A549 (cell line): ENCODE data around the gene UTP14C. TPM values are rescaled to one million over a fixed set of nuclear protein-coding genes. Genes with fewer than 3 reads are reported as not detected.

Source experiments
- ATAC-seq, 2 experiments: fragments of 200-7000 bp in 1 of 2; fragments of >200 bp in 1 of 2; cut with Nextera tagmentation in 1 of 2; cut with Tn5 transposase in 1 of 2; 3 replicates each; pipeline versions ENCODE4 v1.8.0 to v1.9.1; 2018 to 2020; ENCODE audit warnings: mild to moderate bottlenecking in 1 of 2, moderate library complexity in 1 of 2
- CTCF ChIA-PET: fragments of 300-600 bp; sonication (Branson Sonifier 250); formaldehyde crosslinking; extraction: SDS; loops from one replicate; lab custom pipeline; 2021; ENCODE audit warnings: antibody characterized with exemption, inconsistent platforms; lab: Yijun Ruan, JAX
- POLR2A ChIA-PET: fragments of 350-600 bp; formaldehyde crosslinking; extraction: SDS; loops from one replicate; lab custom pipeline; 2021; ENCODE audit warnings: antibody characterized with exemption, inconsistent platforms; lab: Yijun Ruan, JAX
- DNase-seq, 2 experiments: peaks; one replicate each; pipeline versions ENCODE4 v3.0.0 to v3.0.0-alpha.2; 2011 to 2016; ENCODE audit warnings: low read depth in 1 of 2, low spot score in 1 of 2
- FAIRE-seq: peaks from 2 replicates; lab custom pipeline; 2011; peaks lifted over from hg19 to GRCh38; lab: Jason Lieb, UNC
- H3K27ac ChIP-seq, 2 experiments: fragments of >200 bp; sonication (Bioruptor Twin); formaldehyde crosslinking; 3 replicates each; pipeline ENCODE4 v1.5.1; 2016 to 2017
- H3K4me1 ChIP-seq: fragments of >200 bp; sonication (Bioruptor Twin); formaldehyde crosslinking; 3 replicates; pipeline ENCODE4 v1.6.1; 2016
- H3K4me2 ChIP-seq: fragments of >200 bp; sonication (Bioruptor Twin); formaldehyde crosslinking; 3 replicates; pipeline ENCODE4 v1.6.1; 2016
- H3K4me3 ChIP-seq: fragments of >200 bp; sonication (Bioruptor Twin); formaldehyde crosslinking; 3 replicates; pipeline ENCODE4 v1.5.1; 2016
- H3K9me3 ChIP-seq: fragments of >200 bp; sonication (Bioruptor Twin); formaldehyde crosslinking; 3 replicates; pipeline ENCODE4 v1.6.1; 2016
- ATOH8 ChIP-seq: fragments of 250-450 bp; sonication (Bioruptor Pico); IDR thresholded peaks from 2 replicates; pipeline ENCODE4 v1.5.0; 2020; ENCODE audit warnings: low read depth, mild to moderate bottlenecking, moderate library complexity
- BHLHE40 ChIP-seq: IDR thresholded peaks from 2 replicates; pipeline ENCODE4 v1.6.1; 2012; ENCODE audit warnings: low read depth, low read length, inconsistent platforms
- CBX8 ChIP-seq: fragments of 200-600 bp; sonication (generic); IDR thresholded peaks from 2 replicates; pipeline ENCODE4 v1.6.1; 2016
- CEBPB ChIP-seq, 2 experiments: fragments of >200 bp in 1 of 2; sonication (Bioruptor Twin) in 1 of 2; formaldehyde crosslinking in 1 of 2; IDR thresholded peaks; 2 replicates each; pipeline ENCODE4 v1.6.1; 2012 to 2016
- CHD2 ChIP-seq: fragments of 150-350 bp; IDR thresholded peaks from 2 replicates; pipeline ENCODE4 v1.6.1; 2014; ENCODE audit warnings: low read length; ENCODE audit not compliant: partially characterized antibody
- CTCF ChIP-seq: fragments of >200 bp; sonication (Bioruptor Twin); formaldehyde crosslinking; IDR thresholded peaks from 3 replicates; pipeline ENCODE4 v1.5.1; 2016
- E2F6 ChIP-seq: IDR thresholded peaks from 2 replicates; pipeline ENCODE4 v1.6.1; 2012; ENCODE audit warnings: low read depth, borderline replicate concordance
- EHF ChIP-seq: fragments of 250-450 bp; sonication (Bioruptor Pico); IDR thresholded peaks from 2 replicates; pipeline ENCODE4 v1.5.0; 2020; ENCODE audit warnings: mild to moderate bottlenecking
- ELK1 ChIP-seq: fragments of 150-350 bp; IDR thresholded peaks from 2 replicates; pipeline ENCODE4 v1.6.1; 2014; ENCODE audit warnings: low read depth, mild to moderate bottlenecking, low read length
- EP300 ChIP-seq, 2 experiments: fragments of >200 bp; sonication (Bioruptor Twin); formaldehyde crosslinking; IDR thresholded peaks; 2 replicates in 1 of 2; 3 replicates in 1 of 2; pipeline ENCODE4 v1.6.1; 2016 to 2017
- ESRRA ChIP-seq: fragments of 150-350 bp; IDR thresholded peaks from 2 replicates; pipeline ENCODE4 v1.6.1; 2014; ENCODE audit warnings: mild to moderate bottlenecking, low read length, borderline replicate concordance
- FOSB ChIP-seq: fragments of 250-450 bp; sonication (Bioruptor Pico); IDR thresholded peaks from 2 replicates; pipeline ENCODE4 v1.5.0; 2020; ENCODE audit warnings: mild to moderate bottlenecking, moderate library complexity
- FOXS1 ChIP-seq: fragments of 250-450 bp; sonication (Bioruptor Pico); IDR thresholded peaks from 2 replicates; pipeline ENCODE4 v1.5.0; 2020; ENCODE audit warnings: mild to moderate bottlenecking, moderate library complexity
- HES2 ChIP-seq: fragments of >200 bp; sonication (Bioruptor Twin); formaldehyde crosslinking; IDR thresholded peaks from 2 replicates; pipeline ENCODE4 v1.6.1; 2016
- HOXB13 ChIP-seq: fragments of 250-450 bp; sonication (Bioruptor Pico); IDR thresholded peaks from 2 replicates; pipeline ENCODE4 v1.5.0; 2020; ENCODE audit warnings: low read depth, mild to moderate bottlenecking, moderate library complexity
- HOXB5 ChIP-seq: fragments of 250-450 bp; sonication (Bioruptor Pico); IDR thresholded peaks from 2 replicates; pipeline ENCODE4 v1.5.0; 2020; ENCODE audit warnings: mild to moderate bottlenecking, moderate library complexity
- JUN ChIP-seq, 2 experiments: fragments of >200 bp; sonication (Bioruptor Twin); formaldehyde crosslinking; IDR thresholded peaks; 2 replicates in 1 of 2; 3 replicates in 1 of 2; pipeline ENCODE4 v1.6.1; 2016 to 2017
- KDM5A ChIP-seq: fragments of 200-600 bp; sonication (generic); IDR thresholded peaks from 2 replicates; pipeline ENCODE4 v1.6.1; 2016; ENCODE audit warnings: antibody characterized with exemption, mild to moderate bottlenecking
- MAFK ChIP-seq: fragments of 450-650 bp; IDR thresholded peaks from 2 replicates; pipeline ENCODE4 v1.6.1; 2014; ENCODE audit not compliant: partially characterized antibody
- MAX ChIP-seq: IDR thresholded peaks from 2 replicates; pipeline ENCODE4 v1.6.1; 2012
- NR3C1 ChIP-seq: fragments of >200 bp; sonication (Bioruptor Twin); formaldehyde crosslinking; IDR thresholded peaks from 3 replicates; pipeline ENCODE4 v1.6.1; 2017
- PBX3 ChIP-seq: IDR thresholded peaks from 2 replicates; pipeline ENCODE4 v1.6.1; 2012
- POLR2AphosphoS2 ChIP-seq: conservative IDR thresholded peaks from 2 replicates; pipeline ENCODE4 v1.6.1; 2012; ENCODE audit warnings: low read length, improper control_type of control experiment, inconsistent platforms
- RAD21 ChIP-seq, 2 experiments: fragments of >200 bp in 1 of 2; sonication (Bioruptor Twin) in 1 of 2; formaldehyde crosslinking in 1 of 2; IDR thresholded peaks in 1 of 2; conservative IDR thresholded peaks in 1 of 2; 2 replicates in 1 of 2; 3 replicates in 1 of 2; pipeline ENCODE4 v1.6.1; 2012 to 2018; ENCODE audit warnings: inconsistent platforms in 1 of 2
- RCOR1 ChIP-seq: fragments of 150-350 bp; IDR thresholded peaks from 2 replicates; pipeline ENCODE4 v1.6.1; 2014; ENCODE audit warnings: antibody characterized with exemption, low read length, low read depth
- SREBF2 ChIP-seq: fragments of 450-650 bp; IDR thresholded peaks from 2 replicates; pipeline ENCODE4 v1.6.1; 2014; ENCODE audit warnings: mild to moderate bottlenecking, moderate library complexity
- USF2 ChIP-seq: fragments of 450-650 bp; IDR thresholded peaks from 2 replicates; pipeline ENCODE4 v1.6.1; 2014; ENCODE audit warnings: antibody characterized with exemption
- ZC3H11A ChIP-seq: fragments of 450-650 bp; IDR thresholded peaks from 2 replicates; pipeline ENCODE4 v1.6.1; 2014; ENCODE audit warnings: antibody characterized with exemption, mild to moderate bottlenecking
- ZSCAN20 ChIP-seq: fragments of 250-450 bp; sonication (Bioruptor Pico); IDR thresholded peaks from 2 replicates; pipeline ENCODE4 v1.8.0; 2022; ENCODE audit warnings: mild to moderate bottlenecking, moderate library complexity
- WGBS: methylation state at CpG from one replicate; pipeline ENCODE4 v1.1.6; 2017; ENCODE audit errors: missing lambda C conversion rate; 5-methylcytosine and 5-hydroxymethylcytosine counted together
- polyA plus RNA-seq, 4 experiments: library from polyadenylated mRNA; depleted of rRNA in 3 of 4; stranded (reverse); fragments of >200 nt; fragmentation: RNase III in 1 of 4; extraction: RNeasy Plus Mini Kit Qiagen cat#74134 plus additional on column Dnase treatment in 1 of 4; gene quantifications; 2 replicates in 3 of 4; 3 replicates in 1 of 4; pipeline ENCODE4 v1.2.3, GENCODE V29; 2011 to 2017

Gene UTP14C
- polyA plus RNA-seq, 2 of the 4 experiments (the other 2 are of a cell fraction) = 8.6 to 15.1 TPM

- no peak for DNase-seq
These were observed 26.7 kb upstream of the UTP14C start for GRCh38 chr13:51997641-51998330.

GRCh38 chr13:51998723-51999509 lies 25.6 kb upstream of the UTP14C start:
- no peaks in the 10 kb centered on the region for H3K9me3 ChIP-seq
- TF ChIP-seq ATOH8 (CRISPR knock-in tag) (no peak), ZSCAN20 (no peak), MAFK (no peak), HOXB13 (CRISPR knock-in tag) (no peak), FOSB (CRISPR knock-in tag) (no peak), JUN (IDR thresholded peaks at IDR 0.05) (no peak), HES2 (no peak), POLR2AphosphoS2 (no peak), BHLHE40 (no peak), EHF (CRISPR knock-in tag) (no peak), CBX8 (no peak), FOXS1 (CRISPR knock-in tag) (no peak), ESRRA (no peak), HOXB5 (CRISPR knock-in tag) (no peak), E2F6 (no peak), CTCF (no peak), ELK1 (no peak)
- no peak for ATAC-seq
- FAIRE-seq = no peak
- WGBS = 39% methylated on average over 4 of the region's 6 CpGs
- no peak overlapping the region for H3K4me2 ChIP-seq
- no peak for DNase-seq
- CTCF ChIA-PET = interaction anchor here (0.8 kb wide), 1 partner anchor 129 kb away, joined by 3 read pairs; no protein-coding TSS in a partner anchor
- no peaks in the 10 kb centered on the region for H3K4me1 ChIP-seq
- POLR2A ChIA-PET = no interaction called here
- H3K4me3 ChIP-seq = no peak overlapping the region
- no peak overlapping the region for H3K27ac ChIP-seq

More at GRCh38 chr13:51997641-51998330, 26.7 kb upstream of the UTP14C start:
- 46% methylated on average over 8 of the region's 8 CpGs for WGBS
- Histone ChIP-seq H3K27ac (no peak overlapping the region), H3K4me2 (no peak overlapping the region), H3K9me3 (no peaks in the 10 kb centered on the region)
- CTCF ChIA-PET = no interaction called here
- no peak for TF ChIP-seq PBX3
- no peak for TF ChIP-seq RCOR1
- TF ChIP-seq EP300 (IDR thresholded peaks at IDR 0.05) = no peak
- TF ChIP-seq SREBF2 = no peak
- no peak for TF ChIP-seq NR3C1
- TF ChIP-seq CBX8 = no peak
- TF ChIP-seq RAD21 (conservative IDR thresholded peaks at IDR 0.05 in 1 of 2, IDR thresholded peaks at IDR 0.05 in 1 of 2) = no peak
- TF ChIP-seq EHF (CRISPR knock-in tag) = no peak
- no peak for TF ChIP-seq MAFK
- no peak for TF ChIP-seq CHD2
- TF ChIP-seq CEBPB (IDR thresholded peaks at IDR 0.05) = no peak
- TF ChIP-seq USF2 = no peak
- TF ChIP-seq KDM5A = no peak
- no peak for TF ChIP-seq MAX
- TF ChIP-seq POLR2AphosphoS2 = no peak
- TF ChIP-seq ZC3H11A = no peak
- TF ChIP-seq, all 56 proteins: peak for 0
- no peaks in the 10 kb centered on the region for H3K4me1 ChIP-seq
- no peak overlapping the region for H3K4me3 ChIP-seq
- POLR2A ChIA-PET = no interaction called here
- no peak for FAIRE-seq
- ATAC-seq = no peak
